Epithelial cell of esophagus (primary cell): Measurements from ENCODE around the gene CAPN14.

Experiments
- DNase-seq: peaks from one replicate; pipeline ENCODE4 v3.0.0; 2010; ENCODE audit warnings: low read depth
- H3K4me3 ChIP-seq: 2 replicates; pipeline ENCODE4 v1.5.1; 2011; ENCODE audit warnings: mild to moderate bottlenecking, low read length, control low read depth
- CTCF ChIP-seq: IDR thresholded peaks from 2 replicates; pipeline ENCODE4 v1.5.1; 2011; ENCODE audit warnings: low read depth, mild to moderate bottlenecking, low read length, control low read depth, inconsistent platforms; ENCODE audit not compliant: insufficient read depth; ENCODE audit errors: missing control alignments

CAPN14 gene

DNA sequence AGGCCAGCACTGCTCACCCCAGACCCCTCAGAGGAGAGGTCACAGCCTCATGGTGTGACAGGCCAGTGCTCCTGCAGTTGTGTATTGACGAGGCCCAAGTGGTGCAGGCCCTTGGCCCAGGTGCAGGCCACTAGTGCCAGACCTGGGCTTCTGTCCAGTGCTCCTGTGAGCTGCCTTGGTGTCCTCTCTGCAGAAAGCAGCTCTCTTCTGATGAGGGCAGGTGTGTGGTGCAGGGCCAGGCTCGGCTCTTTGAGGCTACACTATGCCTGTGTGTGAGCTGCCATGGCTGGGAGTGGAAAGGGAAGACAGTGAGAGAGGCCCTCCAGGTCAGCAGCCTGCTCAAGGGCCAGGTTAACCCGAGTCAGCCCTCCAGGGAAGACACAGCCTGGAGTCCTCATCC is 33.7 kb upstream of the CAPN14 start:
- no peak for TF ChIP-seq CTCF
- no peak for DNase-seq
- H3K4me3 ChIP-seq: no peak overlapping the region

- no peak for DNase-seq
- H3K4me3 ChIP-seq: no peak overlapping the region
- TF ChIP-seq CTCF: no peak
Measured at GRCh38 chr2:31249009-31249690, 31.8 kb upstream of the CAPN14 start.

GRCh38 chr2:31248139-31248538 is 30.8 kb upstream of the CAPN14 start:
- no peak for DNase-seq
- no peak for TF ChIP-seq CTCF
- H3K4me3 ChIP-seq: no peak overlapping the region

- H3K4me3 ChIP-seq: no peak overlapping the region
- no peak for TF ChIP-seq CTCF
- no peak for DNase-seq
Measured at GRCh38 chr2:31247711-31248110, 30.4 kb upstream of the CAPN14 start.

DNA sequence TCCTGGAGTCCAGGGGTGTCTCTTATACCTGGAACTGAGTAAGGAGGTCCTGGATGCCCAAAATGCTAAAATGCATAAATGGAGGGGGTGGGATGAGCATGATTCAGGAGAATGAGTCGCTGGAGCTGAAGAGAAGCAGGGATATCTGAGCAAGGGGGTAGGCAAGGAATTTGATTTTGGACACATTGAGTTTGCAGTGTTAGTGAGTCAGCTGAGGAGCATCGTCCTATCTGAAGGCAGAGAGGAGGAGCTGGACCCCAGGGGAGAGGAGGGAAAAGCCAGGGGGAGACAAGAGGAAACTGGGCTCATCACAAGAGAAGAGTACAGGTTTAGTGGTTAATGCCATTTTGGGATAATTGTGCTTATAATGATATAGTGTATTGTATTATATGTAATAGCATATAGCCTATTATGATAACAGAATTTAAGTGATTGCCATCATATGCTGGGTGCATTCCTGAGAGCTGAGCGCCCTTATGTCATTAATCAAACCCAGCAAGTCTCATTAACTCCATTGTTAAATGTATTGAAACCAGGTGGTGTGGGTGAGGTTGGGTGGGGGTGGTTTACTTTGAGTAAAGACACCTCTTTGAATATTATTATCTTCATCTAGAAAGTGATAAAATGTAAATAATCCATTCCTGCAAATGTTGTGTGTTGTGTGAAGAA is 29.0 kb upstream of the CAPN14 start:
- DNase-seq: no peak
- no peak overlapping the region for H3K4me3 ChIP-seq

DNA sequence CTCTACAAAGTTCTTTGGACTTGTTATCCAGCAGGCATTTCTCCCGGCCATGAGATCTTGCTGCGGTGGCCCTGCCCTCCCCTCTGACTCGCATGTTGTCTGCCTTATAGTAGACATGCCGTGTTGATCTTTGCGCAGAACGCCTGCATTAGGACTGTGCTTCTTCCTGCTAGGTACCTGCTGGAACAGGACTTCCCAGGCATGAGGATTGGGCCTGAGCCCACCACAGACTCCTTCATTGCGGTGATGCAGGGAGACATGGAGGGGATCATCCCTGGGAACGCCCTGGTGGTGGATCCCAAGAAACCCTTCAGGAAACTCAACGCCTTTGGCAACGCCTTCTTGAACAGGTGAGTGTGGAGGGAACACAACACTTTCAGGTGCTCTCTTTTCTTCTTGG is 26.8 kb upstream of the CAPN14 start:
- H3K4me3 ChIP-seq: no peak overlapping the region
- no peak for DNase-seq
- no peak for TF ChIP-seq CTCF

More for the DNA sequence above, 29.0 kb upstream of the CAPN14 start:
- TF ChIP-seq CTCF: no peak

DNA sequence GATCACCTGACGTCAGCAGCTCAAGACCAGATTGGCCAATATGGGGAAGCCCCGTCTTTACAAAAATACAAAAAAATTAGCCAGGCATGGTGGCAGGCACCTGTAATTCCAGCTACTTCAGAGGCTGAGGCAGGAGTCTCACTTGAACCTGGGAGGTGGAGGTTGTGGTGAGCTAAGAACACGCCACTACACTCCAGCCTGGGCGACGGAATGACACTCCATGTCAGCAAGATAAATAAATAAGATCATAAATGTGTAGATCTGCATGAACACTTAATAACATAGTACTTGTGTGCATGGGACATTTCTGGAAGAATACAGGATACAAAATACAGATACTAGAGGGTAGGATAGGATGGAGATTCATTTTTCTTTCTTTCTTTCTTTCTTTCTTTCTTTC is 25.7 kb upstream of the CAPN14 start:
- H3K4me3 ChIP-seq: no peak overlapping the region
- no peak for DNase-seq
- no peak for TF ChIP-seq CTCF
